Stimulated activated CD4-positive, alpha-beta T cell treated with anti-CD3 and anti-CD28 coated beads, Interleukin-12 subunit alpha, Interleukin-12 subunit beta, amount 100 ng/mL, for 48 hours (primary cell): ENCODE results near the gene PPP2R2C.

ENCODE experiments used
- DNase-seq, 3 donors: peaks; one replicate each; pipeline ENCODE4 v3.0.0-alpha.2; 2020; ENCODE audit warnings: low read depth in 2 of 3, low spot score in 1 of 3

The PPP2R2C gene

GRCh38 chr4:6449746-6450369 lies 22.6 kb downstream of the PPP2R2C start:
- no peak for DNase-seq

DNA sequence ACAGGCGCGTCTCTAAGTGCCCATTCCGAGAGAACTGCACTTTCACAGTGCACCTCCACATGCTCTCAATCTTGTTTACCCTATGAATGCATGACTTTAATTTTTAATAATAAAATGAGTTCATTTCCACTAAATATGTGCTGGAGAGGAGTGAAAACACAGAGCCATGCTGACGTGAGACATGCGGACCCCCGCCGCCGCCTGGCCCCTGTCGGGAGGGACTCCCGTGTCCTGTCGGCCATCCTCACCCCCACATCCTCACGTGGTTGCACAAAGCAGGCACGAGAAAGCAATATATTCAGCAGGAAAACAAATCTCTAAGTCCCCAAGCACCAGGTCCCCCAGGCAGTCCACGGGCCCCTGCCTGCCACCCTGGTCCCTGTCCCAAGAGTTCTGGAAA lies 23.1 kb downstream of the PPP2R2C start:
- no peak for DNase-seq

GRCh38 chr4:6448476-6449170 lies 23.8 kb downstream of the PPP2R2C start:
- DNase-seq, result no peak

DNA sequence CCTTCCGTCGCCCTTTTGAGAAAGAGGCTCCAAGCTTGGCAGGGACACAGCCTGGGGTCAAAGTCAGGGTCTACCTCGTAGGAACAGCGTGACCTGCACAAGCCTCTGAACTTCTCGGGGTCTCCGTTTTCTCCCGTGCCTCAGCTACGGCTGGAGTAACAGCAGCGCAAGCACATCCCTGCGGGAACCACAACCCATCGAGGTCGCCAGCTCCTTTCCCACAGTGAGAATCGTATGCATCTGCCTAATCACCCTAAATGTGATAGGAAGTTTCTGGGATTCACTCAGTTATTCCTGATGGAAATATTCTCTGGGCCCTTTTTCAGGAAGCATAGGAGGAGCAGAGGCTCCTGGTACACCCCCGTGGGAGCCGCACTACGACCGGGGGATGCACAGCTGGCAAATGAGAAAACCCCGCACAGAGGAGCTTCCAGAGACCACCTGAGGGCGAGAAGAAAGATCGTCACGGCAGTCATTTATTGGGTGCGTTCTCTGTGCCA lies 24.7 kb downstream of the PPP2R2C start:
- no peak for DNase-seq

GRCh38 chr4:6446538-6447451 lies 25.6 kb downstream of the PPP2R2C start:
- no peak for DNase-seq

- DNase-seq, result no peak
These were observed 26.3 kb downstream of the PPP2R2C start for GRCh38 chr4:6446130-6446482.

GRCh38 chr4:6445403-6446129 lies 26.8 kb downstream of the PPP2R2C start:
- DNase-seq, result no peak

GRCh38 chr4:6444582-6444981 lies 27.8 kb downstream of the PPP2R2C start:
- DNase-seq, result no peak

- no peak for DNase-seq
These were observed 29.1 kb downstream of the PPP2R2C start for GRCh38 chr4:6443035-6444023.

DNA sequence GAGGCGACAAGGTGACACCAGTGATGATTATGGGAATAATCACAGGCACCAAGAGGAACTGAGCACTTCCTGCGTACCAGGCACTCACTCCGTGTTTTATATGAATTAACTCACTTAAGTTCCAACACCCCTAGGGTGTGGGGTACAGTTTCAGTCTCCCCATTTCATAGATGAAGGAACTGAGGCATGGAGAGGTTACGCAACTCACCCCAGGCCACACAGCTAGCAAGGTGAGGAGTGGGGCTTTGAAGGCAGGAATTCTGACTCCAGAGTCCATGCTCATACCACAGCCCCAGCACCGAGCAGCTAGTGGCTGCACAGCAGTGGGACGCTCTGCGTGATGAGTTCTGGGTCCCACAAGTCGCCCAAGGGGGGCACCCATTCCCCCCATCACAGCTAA lies 29.9 kb downstream of the PPP2R2C start:
- no peak for DNase-seq

DNA sequence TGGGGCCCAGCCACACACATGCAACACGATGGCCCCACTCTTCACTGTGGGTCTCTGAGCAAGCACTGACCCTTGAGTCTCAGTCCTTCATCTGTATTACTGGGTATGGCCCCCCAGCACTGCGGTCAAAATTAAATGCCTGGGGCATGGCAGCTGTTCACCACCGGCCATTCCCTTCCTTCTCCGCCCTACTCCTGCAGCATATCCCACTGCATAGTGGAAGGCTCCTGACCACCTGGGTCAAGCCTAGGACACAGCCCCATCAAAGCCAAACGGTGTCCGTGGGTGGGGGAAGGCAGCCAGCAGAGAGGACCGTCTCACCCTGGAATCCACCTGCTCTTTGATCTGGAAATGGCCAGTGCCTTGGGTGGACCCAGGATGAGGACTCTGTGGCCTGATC lies 30.7 kb downstream of the PPP2R2C start:
- DNase-seq, result no peak

GRCh38 chr4:6441202-6441582 lies 31.2 kb downstream of the PPP2R2C start:
- DNase-seq, result no peak

DNA sequence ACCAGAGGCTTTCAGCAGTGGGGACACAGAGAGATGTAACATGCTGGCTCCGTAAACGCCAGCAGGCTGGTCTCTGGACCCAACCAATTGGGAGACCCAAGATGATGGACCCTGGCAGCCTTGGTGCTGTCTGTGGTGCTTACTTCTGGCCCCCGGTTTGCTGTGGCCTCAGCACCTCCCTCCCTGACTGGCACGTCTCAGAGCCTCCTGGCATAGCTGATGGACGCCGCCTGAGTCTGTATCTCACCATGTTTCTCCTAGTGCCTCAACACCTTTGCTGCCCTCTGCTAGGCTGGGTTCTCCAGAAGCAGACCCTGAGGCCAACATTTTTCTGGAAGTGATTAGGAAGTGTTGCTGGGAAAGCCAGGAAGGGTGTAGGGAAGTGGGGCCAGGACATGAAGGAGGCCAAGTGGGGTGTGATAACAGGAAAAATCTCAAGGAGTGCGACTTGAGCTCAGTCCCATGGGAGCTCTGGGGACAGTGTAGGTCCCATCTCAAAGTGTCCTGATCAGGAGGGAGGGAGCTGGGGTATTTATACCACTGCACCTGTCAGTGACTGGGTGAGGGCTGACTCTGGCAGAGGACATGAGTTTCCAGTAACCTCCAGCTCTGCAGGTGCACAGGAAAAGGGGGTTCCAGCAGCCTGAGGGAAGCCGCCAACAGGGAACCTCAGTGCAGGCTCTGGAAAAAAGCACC lies 31.8 kb downstream of the PPP2R2C start:
- DNase-seq, result no peak

- DNase-seq, result no peak
These were observed 33.2 kb downstream of the PPP2R2C start for GRCh38 chr4:6439120-6439762.

DNA sequence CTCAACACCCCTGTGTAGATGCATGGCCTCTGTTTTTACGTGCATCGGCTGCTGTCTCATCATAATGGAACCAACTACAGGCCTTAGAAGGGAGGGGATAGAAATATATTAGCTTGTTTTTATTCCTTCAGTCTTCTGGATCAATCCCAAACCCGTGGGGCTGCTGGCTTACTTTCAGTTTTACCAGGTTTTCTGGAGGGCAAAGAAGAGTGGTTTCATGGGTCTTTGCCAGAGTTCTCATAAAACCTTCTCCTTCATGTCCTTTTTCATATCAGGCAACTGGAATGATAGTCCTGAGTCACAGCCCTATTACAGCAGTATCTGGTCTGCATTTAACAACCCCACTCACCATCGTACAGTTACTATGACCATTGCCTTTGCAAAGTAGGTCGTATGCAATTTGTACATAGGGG lies 34.6 kb downstream of the PPP2R2C start:
- no peak for DNase-seq

DNA sequence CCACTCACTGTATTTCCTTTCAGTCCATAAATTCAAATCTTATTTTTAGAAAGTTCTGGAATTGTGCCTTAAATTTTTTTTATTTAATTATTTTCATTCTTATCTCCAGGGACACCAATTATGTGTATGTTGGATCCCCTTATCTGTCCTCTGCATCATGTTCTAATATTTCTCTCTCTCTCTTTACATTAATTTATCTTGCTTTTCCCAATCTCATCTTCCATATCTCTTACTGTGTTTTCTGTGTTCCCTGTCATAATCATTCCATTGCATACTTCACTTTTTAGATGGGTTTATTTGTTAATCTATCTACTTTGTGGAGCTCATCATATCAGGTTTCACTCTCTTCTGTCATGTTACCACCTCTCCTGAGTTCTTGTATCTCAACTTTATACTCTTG lies 37.4 kb downstream of the PPP2R2C start:
- DNase-seq, result no peak

DNA sequence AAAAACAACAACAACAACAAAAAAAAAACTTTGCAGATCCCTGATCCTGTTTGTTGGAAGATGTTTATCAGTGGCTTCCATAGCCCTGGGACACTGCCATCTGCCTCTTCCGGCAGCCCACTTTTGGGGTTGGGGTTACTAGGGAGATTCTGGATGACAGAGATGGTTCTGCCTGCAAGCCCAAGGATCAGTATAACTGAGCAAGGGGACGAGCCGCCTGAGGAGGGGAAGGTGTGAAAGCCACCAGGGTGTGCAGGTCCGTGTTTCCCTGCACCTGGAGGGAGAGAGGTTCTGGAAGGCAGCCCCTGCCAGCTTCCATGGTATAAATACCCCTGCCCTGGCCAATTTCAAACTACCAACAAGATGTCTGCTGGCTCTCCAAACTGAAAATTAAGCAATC lies 41.5 kb downstream of the PPP2R2C start:
- no peak for DNase-seq

DNA sequence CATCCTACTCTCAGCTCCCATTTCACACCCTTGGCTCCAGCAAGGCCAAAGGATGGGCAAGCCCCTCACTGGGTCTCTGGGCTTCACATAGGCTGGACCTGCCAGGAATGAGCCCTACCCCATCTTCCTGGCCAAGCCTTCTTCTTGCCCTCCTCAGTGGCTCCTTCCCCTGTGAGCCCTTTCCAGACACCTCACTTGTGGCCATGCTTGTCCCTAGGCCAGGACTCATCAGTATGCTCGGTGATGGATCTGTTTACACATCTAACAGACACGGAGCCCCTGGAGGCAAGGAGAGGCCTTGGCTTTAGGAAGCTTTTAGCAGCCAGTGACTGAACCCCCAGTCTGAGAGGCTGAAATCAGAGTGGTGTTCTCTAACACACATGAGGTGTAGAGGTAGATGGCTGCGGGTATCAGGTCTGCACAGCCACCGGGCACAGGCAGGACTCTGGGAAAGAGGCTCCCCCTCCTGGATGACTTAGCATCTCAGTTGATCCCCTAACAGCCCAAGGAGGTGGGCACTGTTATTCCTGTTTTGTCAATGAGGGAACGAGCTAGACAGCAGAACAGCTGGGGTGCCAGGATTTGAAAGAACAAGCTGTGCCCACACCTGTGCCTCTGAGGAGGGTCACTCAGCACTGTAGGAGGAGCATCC lies 44.8 kb downstream of the PPP2R2C start:
- DNase-seq, result no peak
